Glutamatergic neuron (in vitro differentiated cells): ENCODE measurements around the gene ATG9B. TPM values are rescaled to one million over a fixed set of nuclear protein-coding genes. Genes with fewer than 3 reads are reported as not detected.

Experiments used
- DNase-seq: peaks from one replicate; pipeline ENCODE4 v3.0.0; 2022
- H3K27ac Mint-ChIP-seq: one replicate; pipeline ENCODE4 v1.8.0; 2020; ENCODE audit warnings: mild to moderate bottlenecking, mixed read lengths, inconsistent platforms; ENCODE audit not compliant: unreplicated experiment
- H3K27me3 Mint-ChIP-seq: one replicate; pipeline ENCODE4 v1.8.0; 2020; ENCODE audit warnings: mild to moderate bottlenecking, moderate library complexity, mixed read lengths, inconsistent platforms; ENCODE audit not compliant: unreplicated experiment
- H3K36me3 Mint-ChIP-seq: one replicate; pipeline ENCODE4 v1.8.0; 2020; ENCODE audit warnings: mild to moderate bottlenecking, mixed read lengths, inconsistent platforms; ENCODE audit not compliant: unreplicated experiment
- H3K4me1 Mint-ChIP-seq: one replicate; pipeline ENCODE4 v1.8.0; 2020; ENCODE audit warnings: mild to moderate bottlenecking, low read depth, mixed read lengths, inconsistent platforms; ENCODE audit not compliant: unreplicated experiment
- H3K4me3 Mint-ChIP-seq: one replicate; pipeline ENCODE4 v1.8.0; 2020; ENCODE audit warnings: mild to moderate bottlenecking, mixed read lengths, inconsistent platforms; ENCODE audit not compliant: unreplicated experiment
- H3K9me3 Mint-ChIP-seq: one replicate; pipeline ENCODE4 v1.8.0; 2020; ENCODE audit warnings: mild to moderate bottlenecking, moderate library complexity, mixed read lengths, inconsistent platforms; ENCODE audit not compliant: unreplicated experiment
- CTCF ChIP-seq: fragments of 200-600 bp; sonication (generic); IDR thresholded peaks from one replicate; pipeline ENCODE4 v1.5.0; 2021; ENCODE audit not compliant: partially characterized antibody, unreplicated experiment
- total RNA-seq: library from RNA; stranded (reverse); fragmentation: NEBNext Ultra II Directional; extraction: Animal tissue kit (Norgen Biotek cat#: 25700); gene quantifications from one replicate; pipeline ENCODE4 v1.2.1, GENCODE V29; 2021; ENCODE audit not compliant: unreplicated experiment

ATG9B gene
- total RNA-seq, 1 donor from 2014 or later, result 9.4 TPM

GRCh38 chr7:150994141-150994837 lies 30.0 kb downstream of the ATG9B start:
- Mint-ChIP-seq H3K9me3 (peaks cover 22% of the 10 kb centered on the region), H3K27ac (peak overlapping the region; percentile 43), H3K4me3 (no peak overlapping the region), H3K27me3 (peaks cover 7% of the 10 kb centered on the region), H3K4me1 (peaks cover 4% of the 10 kb centered on the region), H3K36me3 (peaks cover 20% of the 10 kb centered on the region)
- no peak for TF ChIP-seq CTCF
- DNase-seq, result no peak

- peak; percentile 11 for TF ChIP-seq CTCF
- no peak overlapping the region for H3K27ac Mint-ChIP-seq
- no peak overlapping the region for H3K4me3 Mint-ChIP-seq
- peaks cover 22% of the 10 kb centered on the region for H3K9me3 Mint-ChIP-seq
- peaks cover 9% of the 10 kb centered on the region for H3K27me3 Mint-ChIP-seq
- peaks cover 20% of the 10 kb centered on the region for H3K36me3 Mint-ChIP-seq
- DNase-seq, result no peak
- peaks cover 5% of the 10 kb centered on the region for H3K4me1 Mint-ChIP-seq
These were observed 30.8 kb downstream of the ATG9B start for GRCh38 chr7:150993511-150993910.

GRCh38 chr7:150992833-150993302 lies 31.4 kb downstream of the ATG9B start:
- peak; percentile 63 for DNase-seq
- H3K36me3 Mint-ChIP-seq, result peaks cover 20% of the 10 kb centered on the region
- peaks cover 10% of the 10 kb centered on the region for H3K4me1 Mint-ChIP-seq
- TF ChIP-seq CTCF, result no peak
- H3K4me3 Mint-ChIP-seq, result no peak overlapping the region
- peaks cover 22% of the 10 kb centered on the region for H3K9me3 Mint-ChIP-seq
- peak overlapping the region; percentile 68 for H3K27ac Mint-ChIP-seq
- H3K27me3 Mint-ChIP-seq, result peaks cover 13% of the 10 kb centered on the region

- H3K4me1 Mint-ChIP-seq, result peaks cover 14% of the 10 kb centered on the region
These were observed 32.1 kb downstream of the ATG9B start for GRCh38 chr7:150992051-150992640.

More at GRCh38 chr7:150992051-150992640, 32.1 kb downstream of the ATG9B start:
- no peak for DNase-seq
- H3K27ac Mint-ChIP-seq, result no peak overlapping the region
- TF ChIP-seq CTCF, result no peak
- H3K4me3 Mint-ChIP-seq, result no peak overlapping the region
- H3K36me3 Mint-ChIP-seq, result peaks cover 20% of the 10 kb centered on the region
- H3K9me3 Mint-ChIP-seq, result peaks cover 22% of the 10 kb centered on the region
- H3K27me3 Mint-ChIP-seq, result peaks cover 12% of the 10 kb centered on the region
